SJCRH30 (cell line): Measurements from ENCODE around the gene KRT80. TPM values are rescaled to one million over a fixed set of nuclear protein-coding genes. Genes with fewer than 3 reads are reported as not detected.

Experiments
- DNase-seq, 2 experiments: peaks; one replicate each; pipeline ENCODE4 v3.0.0-alpha.2; 2015 to 2020
- H3K27ac ChIP-seq: fragments of 250-450 bp; sonication (Bioruptor Pico); 2 replicates; pipeline ENCODE4 v1.5.1; 2020; ENCODE audit warnings: mild to moderate bottlenecking, moderate library complexity
- H3K27me3 ChIP-seq: fragments of 250-450 bp; sonication (Bioruptor Pico); 2 replicates; pipeline ENCODE4 v1.5.1; 2020; ENCODE audit warnings: mild to moderate bottlenecking, moderate library complexity
- H3K36me3 ChIP-seq: fragments of 250-450 bp; sonication (Bioruptor Pico); 2 replicates; pipeline ENCODE4 v1.5.1; 2020; ENCODE audit warnings: mild to moderate bottlenecking, moderate library complexity
- H3K4me1 ChIP-seq: fragments of 250-450 bp; sonication (Bioruptor Pico); 2 replicates; pipeline ENCODE4 v1.5.1; 2020; ENCODE audit warnings: mild to moderate bottlenecking, moderate library complexity
- H3K4me3 ChIP-seq: fragments of 250-450 bp; sonication (Bioruptor Pico); 2 replicates; pipeline ENCODE4 v1.5.1; 2020; ENCODE audit warnings: mild to moderate bottlenecking, moderate library complexity
- H3K9me3 ChIP-seq: fragments of 250-450 bp; sonication (Bioruptor Pico); replicated peaks from 2 replicates; pipeline ENCODE4 v1.5.1; 2020; ENCODE audit warnings: mild to moderate bottlenecking, moderate library complexity
- total RNA-seq: library from RNA; depleted of rRNA; stranded (reverse); fragments of >200 nt; shearing (Covaris generic); gene quantifications from 2 replicates; pipeline ENCODE4 v1.2.3, GENCODE V29; 2014

KRT80 gene
- total RNA-seq, 1 experiment from 2014 or later, result 45.7 TPM

GRCh38 chr12:52186118-52186840, 5.5 kb downstream of the KRT80 start:
- Histone ChIP-seq H3K4me1 (peaks cover 94% of the 10 kb centered on the region), H3K36me3 (peaks cover 27% of the 10 kb centered on the region), H3K4me3 (no peak overlapping the region), H3K27ac (peak overlapping the region; percentile 57), H3K9me3 (no peaks in the 10 kb centered on the region), H3K27me3 (no peaks in the 10 kb centered on the region)
- DNase-seq, result peak; percentile 72 to 80

GRCh38 chr12:52185400-52185967, 6.3 kb downstream of the KRT80 start:
- DNase-seq, result no peak
- peak overlapping the region; percentile 57 for H3K27ac ChIP-seq

GRCh38 chr12:52184813-52185212, 7.0 kb downstream of the KRT80 start:
- peaks cover 40% of the 10 kb centered on the region for H3K36me3 ChIP-seq
- peaks cover 95% of the 10 kb centered on the region for H3K4me1 ChIP-seq
- no peak for DNase-seq
- no peaks in the 10 kb centered on the region for H3K9me3 ChIP-seq
- H3K27me3 ChIP-seq, result no peaks in the 10 kb centered on the region
- H3K27ac ChIP-seq, result no peak overlapping the region
- H3K4me3 ChIP-seq, result no peak overlapping the region

More at GRCh38 chr12:52185400-52185967, 6.3 kb downstream of the KRT80 start:
- Histone ChIP-seq H3K4me3 (no peak overlapping the region), H3K27me3 (no peaks in the 10 kb centered on the region), H3K4me1 (peaks cover 100% of the 10 kb centered on the region), H3K36me3 (peaks cover 34% of the 10 kb centered on the region), H3K9me3 (no peaks in the 10 kb centered on the region)

GRCh38 chr12:52183971-52184370, 7.8 kb downstream of the KRT80 start:
- H3K4me1 ChIP-seq, result peaks cover 87% of the 10 kb centered on the region
- no peak for DNase-seq
- H3K27me3 ChIP-seq, result no peaks in the 10 kb centered on the region
- peaks cover 49% of the 10 kb centered on the region for H3K36me3 ChIP-seq
- no peaks in the 10 kb centered on the region for H3K9me3 ChIP-seq
- no peak overlapping the region for H3K4me3 ChIP-seq
- no peak overlapping the region; the same call in 1 of the 2 replicates for H3K27ac ChIP-seq

GRCh38 chr12:52183544-52183910, 8.3 kb downstream of the KRT80 start:
- Histone ChIP-seq H3K9me3 (no peaks in the 10 kb centered on the region), H3K4me1 (peaks cover 82% of the 10 kb centered on the region)
- DNase-seq, result no peak

GRCh38 chr12:52182898-52183543, 8.8 kb downstream of the KRT80 start:
- Histone ChIP-seq H3K4me1 (peaks cover 77% of the 10 kb centered on the region), H3K9me3 (no peaks in the 10 kb centered on the region), H3K4me3 (no peak overlapping the region), H3K27ac (peak overlapping the region; percentile 91), H3K27me3 (no peaks in the 10 kb centered on the region), H3K36me3 (peaks cover 55% of the 10 kb centered on the region)
- DNase-seq, result no peak

More at GRCh38 chr12:52183544-52183910, 8.3 kb downstream of the KRT80 start:
- Histone ChIP-seq H3K36me3 (peaks cover 52% of the 10 kb centered on the region), H3K27me3 (no peaks in the 10 kb centered on the region), H3K27ac (peak overlapping the region; percentile 91; the same call in 1 of the 2 replicates), H3K4me3 (no peak overlapping the region)

- Histone ChIP-seq H3K9me3 (no peaks in the 10 kb centered on the region), H3K27me3 (no peaks in the 10 kb centered on the region), H3K27ac (peak overlapping the region; percentile 91), H3K36me3 (peaks cover 57% of the 10 kb centered on the region), H3K4me3 (no peak overlapping the region), H3K4me1 (peaks cover 71% of the 10 kb centered on the region)
- DNase-seq, result peak; percentile 76 to 80
Measured at GRCh38 chr12:52182384-52182783, 9.4 kb downstream of the KRT80 start.

- H3K4me3 ChIP-seq, result no peak overlapping the region
- peak overlapping the region; percentile 91 for H3K27ac ChIP-seq
- H3K9me3 ChIP-seq, result no peaks in the 10 kb centered on the region
- H3K27me3 ChIP-seq, result no peaks in the 10 kb centered on the region
- peaks cover 63% of the 10 kb centered on the region for H3K36me3 ChIP-seq
- peak; percentile 91 to 96 for DNase-seq
- H3K4me1 ChIP-seq, result peaks cover 65% of the 10 kb centered on the region
Measured at GRCh38 chr12:52181746-52182145, 10.1 kb downstream of the KRT80 start.

GRCh38 chr12:52180971-52181628, 10.7 kb downstream of the KRT80 start:
- Histone ChIP-seq H3K27me3 (no peaks in the 10 kb centered on the region), H3K9me3 (no peaks in the 10 kb centered on the region), H3K4me3 (no peak overlapping the region), H3K27ac (peak overlapping the region; percentile 91), H3K36me3 (peaks cover 65% of the 10 kb centered on the region), H3K4me1 (peaks cover 65% of the 10 kb centered on the region)
- no peak for DNase-seq

- Histone ChIP-seq H3K9me3 (no peaks in the 10 kb centered on the region), H3K27me3 (no peaks in the 10 kb centered on the region), H3K4me3 (no peak overlapping the region), H3K4me1 (peaks cover 56% of the 10 kb centered on the region), H3K27ac (no peak overlapping the region), H3K36me3 (peaks cover 58% of the 10 kb centered on the region)
- DNase-seq, result no peak
Measured at GRCh38 chr12:52179396-52179973, 12.3 kb downstream of the KRT80 start.

- no peak for DNase-seq
- H3K9me3 ChIP-seq, result no peaks in the 10 kb centered on the region
- H3K27ac ChIP-seq, result no peak overlapping the region
- H3K4me1 ChIP-seq, result peaks cover 51% of the 10 kb centered on the region
- H3K4me3 ChIP-seq, result no peak overlapping the region
- peaks cover 53% of the 10 kb centered on the region for H3K36me3 ChIP-seq
- H3K27me3 ChIP-seq, result no peaks in the 10 kb centered on the region
Measured at GRCh38 chr12:52178984-52179383, 12.8 kb downstream of the KRT80 start.

- Histone ChIP-seq H3K36me3 (peaks cover 49% of the 10 kb centered on the region), H3K9me3 (no peaks in the 10 kb centered on the region), H3K27me3 (no peaks in the 10 kb centered on the region), H3K4me1 (peaks cover 46% of the 10 kb centered on the region), H3K27ac (no peak overlapping the region), H3K4me3 (no peak overlapping the region)
- DNase-seq, result no peak
Measured at GRCh38 chr12:52178443-52178842, 13.4 kb downstream of the KRT80 start.

- no peaks in the 10 kb centered on the region for H3K27me3 ChIP-seq
- peaks cover 58% of the 10 kb centered on the region for H3K36me3 ChIP-seq
- H3K27ac ChIP-seq, result peak overlapping the region; percentile 65
- peak; percentile 77 to 85 for DNase-seq
- no peaks in the 10 kb centered on the region for H3K9me3 ChIP-seq
- H3K4me3 ChIP-seq, result no peak overlapping the region
- H3K4me1 ChIP-seq, result peaks cover 23% of the 10 kb centered on the region
Measured at GRCh38 chr12:52175371-52176350, 16.2 kb downstream of the KRT80 start.

- Histone ChIP-seq H3K9me3 (no peaks in the 10 kb centered on the region), H3K4me1 (peaks cover 29% of the 10 kb centered on the region), H3K4me3 (no peak overlapping the region), H3K27me3 (no peaks in the 10 kb centered on the region), H3K27ac (no peak overlapping the region), H3K36me3 (peaks cover 41% of the 10 kb centered on the region)
- no peak for DNase-seq
Measured at GRCh38 chr12:52173526-52173925, 18.3 kb downstream of the KRT80 start.
